Stomach (tissue), 9 donors: Measurements from ENCODE around the gene TFF1. TPM values are rescaled to one million over a fixed set of nuclear protein-coding genes. Genes with fewer than 3 reads are reported as not detected.

Experiments
- DNase-seq, 2 donors: peaks; one replicate each; pipeline versions ENCODE4 v3.0.0 to v3.0.0-alpha.2; 2013 to 2019
- H3K27ac ChIP-seq, 5 donors: fragments of 200-600 bp in 4 of 5; sonication (generic) in 4 of 5; one replicate each; pipeline ENCODE4 v1.5.1; 2013 to 2019; ENCODE audit warnings: mild to moderate bottlenecking in 1 of 5, moderate library complexity in 1 of 5
- H3K27me3 ChIP-seq, 3 donors: fragments of 200-600 bp; sonication (generic); one replicate each; pipeline ENCODE4 v1.5.1; 2017 to 2019; ENCODE audit warnings: mixed run types in 1 of 3
- H3K36me3 ChIP-seq, 4 donors: fragments of 200-600 bp; sonication (generic); 1 replicate in 3 of 4; 2 replicates in 1 of 4; pipeline ENCODE4 v1.5.1; 2016 to 2019
- H3K4me1 ChIP-seq, 4 donors: fragments of 200-600 bp; sonication (generic); one replicate each; pipeline ENCODE4 v1.5.1; 2016 to 2019
- H3K4me3 ChIP-seq, 4 donors: fragments of 200-600 bp; sonication (generic) in 3 of 4; one replicate each; pipeline ENCODE4 v1.5.1; 2016 to 2019; ENCODE audit warnings: mild to moderate bottlenecking in 1 of 4
- H3K9me3 ChIP-seq, 4 donors: fragments of 200-600 bp; sonication (generic); one replicate each; pipeline ENCODE4 v1.5.1; 2016 to 2019
- CTCF ChIP-seq, 7 experiments: fragments of 450-650 bp in 4 of 7; fragments of 200-600 bp in 3 of 7; sonication (generic) in 3 of 7; IDR thresholded peaks; one replicate each; pipeline ENCODE4 v1.5.1; 2016 to 2019; ENCODE audit warnings: antibody characterized with exemption in 7 of 7, control low read depth in 2 of 7, mild to moderate bottlenecking in 1 of 7
- EP300 ChIP-seq: sonication (generic); formaldehyde crosslinking; IDR thresholded peaks from one replicate; pipeline ENCODE4 v1.6.1; 2017; ENCODE audit warnings: antibody characterized with exemption
- POLR2A ChIP-seq, 4 donors: fragments of 450-650 bp; IDR thresholded peaks; one replicate each; pipeline ENCODE4 v1.6.1; 2016; ENCODE audit warnings: antibody characterized with exemption in 4 of 4, control low read depth in 2 of 4, mild to moderate bottlenecking in 1 of 4, moderate library complexity in 1 of 4
- POLR2AphosphoS5 ChIP-seq, 3 donors: sonication (generic); formaldehyde crosslinking; IDR thresholded peaks; one replicate each; pipeline ENCODE4 v1.6.1; 2016; ENCODE audit warnings: antibody characterized with exemption in 3 of 3
- WGBS, 5 donors: extraction: QIAGEN DNeasy Blood & Tissue Kit in 3 of 5; methylation state at CpG; one replicate each; pipeline versions ENCODE4 v1.1.5 to v1.1.7; 2013 to 2018; 5-methylcytosine and 5-hydroxymethylcytosine counted together
- intact Hi-C: fragments of 100-400 bp; cut with DNase I; formaldehyde crosslinking; loops from one replicate; pipeline ENCODE4 v1.15.1; 2023; ENCODE audit warnings: low total_unique reads
- polyA plus RNA-seq, 3 donors: library from polyadenylated mRNA; stranded (reverse); fragments of 200-250 nt; gene quantifications; one replicate each; pipeline ENCODE4 v1.2.3, GENCODE V29; 2013
- total RNA-seq, 5 donors: library from RNA; depleted of rRNA; stranded (reverse); fragments of >200 nt; gene quantifications; one replicate each; pipeline versions ENCODE4 v1.1.0 to v1.2.3, GENCODE V29; 2014 to 2016
- donor health status: healthy with polysubstance abuse.
- donor health status: Bipolar disorder and iron deficiency.
- donor health status: healthy.

TFF1 gene
- total and polyA plus RNA-seq, 8 donors = 62.4 to 10,944 (median 721) TPM; not detected in 1

DNA sequence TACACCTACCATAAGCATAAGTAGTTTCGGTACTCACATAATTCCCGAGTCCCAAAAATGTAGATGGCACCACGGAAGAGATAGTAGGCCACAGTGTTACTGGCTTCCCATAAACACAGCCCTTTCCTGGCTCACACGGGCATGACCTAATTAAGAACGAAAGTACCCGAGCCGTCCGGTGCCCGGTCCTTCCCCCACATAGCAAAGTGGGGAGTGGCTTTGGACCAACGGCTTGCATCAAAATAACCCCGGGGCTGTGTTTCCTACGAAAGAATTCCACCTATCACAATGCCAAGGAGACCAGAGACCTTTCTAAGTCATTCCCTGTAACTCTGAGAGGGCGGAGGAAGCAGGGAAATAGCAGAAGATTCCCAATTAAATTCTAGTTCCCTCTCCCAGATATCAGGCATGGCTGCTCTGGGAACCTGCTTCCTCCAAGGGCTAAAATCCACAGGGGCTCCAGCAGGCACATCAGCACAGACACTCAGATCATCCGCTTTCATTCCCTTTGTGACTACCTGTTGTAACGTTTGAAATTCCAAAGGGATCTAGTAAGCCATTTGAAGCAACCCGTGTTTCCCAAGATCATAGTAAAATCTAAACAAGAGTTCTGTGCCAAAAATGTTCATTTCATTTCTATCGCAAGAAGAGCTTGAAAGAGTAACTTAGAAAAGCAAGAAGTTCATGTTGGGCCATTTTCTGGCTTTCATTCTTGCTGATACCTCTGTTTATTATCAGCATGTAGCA, 29.7 kb upstream of the TFF1 start, which contains the start of gene TMPRSS3:
TMPRSS3 (minus strand) TSS at position 148 of the 747 bp plus-strand sequence. CDS start 635 bp downstream, outside the sequence.
- TF ChIP-seq EP300 (no peak), POLR2A (IDR thresholded peaks at IDR 0.05) (no peak), CTCF (IDR thresholded peaks at IDR 0.05) (no peak), POLR2AphosphoS5 (IDR thresholded peaks at IDR 0.05) (no peak)
- DNase-seq = peak in 1 of 2 donors; percentile 46
- intact Hi-C loops = no loop called here
- Histone ChIP-seq H3K27ac (peak within 1 kb of the TSS in 1 of 5 donors; percentile 23), H3K27me3 (peaks cover 0 to 5% (median 0%) of the 10 kb centered on the region in 3 donors), H3K9me3 (no peaks in the 10 kb centered on the region), H3K36me3 (no peaks in the 10 kb centered on the region), H3K4me3 (no peak within 1 kb of the TSS), H3K4me1 (no peaks in the 10 kb centered on the region)
- 74 to 82% (median 80%) methylated on average over 17 of the region's 17 CpGs for WGBS, 5 donors

DNA sequence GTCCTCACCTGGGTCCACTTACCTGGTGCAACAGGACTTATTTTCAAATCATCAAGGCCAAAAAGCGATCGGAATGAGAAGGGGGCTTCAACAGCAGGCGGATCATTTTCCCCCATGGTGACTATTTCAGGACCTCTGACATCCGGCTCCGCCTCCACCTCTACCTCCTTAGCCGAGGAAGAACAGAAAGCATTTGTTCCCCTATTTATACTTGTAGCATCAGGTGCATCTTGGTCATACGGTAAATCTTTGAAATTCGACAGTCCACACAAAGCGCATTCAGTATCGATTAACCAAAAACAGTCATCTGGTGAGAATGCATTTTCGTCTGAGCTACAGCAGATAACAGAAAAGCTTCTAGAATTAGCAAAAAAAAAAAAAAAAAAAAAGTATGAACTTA, 29.0 kb upstream of the TFF1 start:
- 95 to 97% (median 96%) methylated on average over 11 of the region's 11 CpGs for WGBS, 5 donors
- Histone ChIP-seq H3K27me3 (peaks cover 0 to 5% (median 0%) of the 10 kb centered on the region in 3 donors), H3K9me3 (no peaks in the 10 kb centered on the region), H3K4me1 (no peaks in the 10 kb centered on the region), H3K36me3 (no peaks in the 10 kb centered on the region), H3K27ac (peak overlapping the region in 1 of 5 donors; percentile 23), H3K4me3 (no peak overlapping the region)
- no peak for TF ChIP-seq EP300
- TF ChIP-seq POLR2A (IDR thresholded peaks at IDR 0.05) = no peak
- no peak for TF ChIP-seq POLR2AphosphoS5 (IDR thresholded peaks at IDR 0.05)
- no peak for TF ChIP-seq CTCF (IDR thresholded peaks at IDR 0.05)
- no peak for DNase-seq
- intact Hi-C loops = no loop called here

DNA sequence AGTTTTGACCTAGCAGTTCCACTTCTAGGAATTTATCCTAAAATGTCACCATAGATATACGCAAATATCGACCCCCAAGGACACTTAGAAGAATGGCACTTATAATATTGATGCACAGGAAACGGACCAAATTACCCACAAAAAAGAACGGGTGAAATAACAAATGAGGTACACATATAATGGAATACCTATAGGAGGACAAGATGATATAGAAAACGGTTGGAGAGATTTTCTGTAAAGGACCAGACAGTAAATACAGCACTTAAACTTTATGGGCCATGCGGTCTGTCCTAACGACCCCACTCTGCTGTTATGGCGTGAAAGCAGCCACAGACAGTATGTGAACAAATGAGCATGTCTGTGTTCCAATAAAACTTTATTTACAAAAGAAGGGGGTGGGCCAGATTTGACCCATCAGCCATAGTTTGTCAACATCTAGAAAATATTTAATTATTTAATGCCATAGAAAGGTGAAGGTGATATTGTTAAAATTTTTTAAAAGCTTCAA, 27.2 kb upstream of the TFF1 start:
- intact Hi-C loops = no loop called here

More for the DNA sequence above, 27.2 kb upstream of the TFF1 start:
- no peak for DNase-seq
- TF ChIP-seq CTCF (IDR thresholded peaks at IDR 0.05) (no peak), POLR2AphosphoS5 (IDR thresholded peaks at IDR 0.05) (no peak), EP300 (no peak), POLR2A (IDR thresholded peaks at IDR 0.05) (no peak)
- Histone ChIP-seq H3K4me3 (no peak overlapping the region), H3K9me3 (no peaks in the 10 kb centered on the region), H3K27me3 (peaks cover 0 to 14% (median 0%) of the 10 kb centered on the region in 3 donors), H3K27ac (no peak overlapping the region), H3K4me1 (peaks cover 0 to 9% (median 6%) of the 10 kb centered on the region in 4 donors), H3K36me3 (no peaks in the 10 kb centered on the region)
- WGBS, 5 donors = 62 to 71% (median 69%) methylated on average over 8 of the region's 8 CpGs
